Melanocyte of skin (primary cell): ENCODE measurements around the gene GTPBP8. TPM values are rescaled to one million over a fixed set of nuclear protein-coding genes. Genes with fewer than 3 reads are reported as not detected.

Experiments
- total RNA-seq, 2 donors: library from RNA; depleted of rRNA; stranded (reverse); fragments of >200 nt; gene quantifications; 2 replicates each; pipeline ENCODE4 v1.2.3, GENCODE V29; 2012

GTPBP8 gene
- 10 to 100 TPM; 43.4 to 45.6 TPM for total RNA-seq

DNA sequence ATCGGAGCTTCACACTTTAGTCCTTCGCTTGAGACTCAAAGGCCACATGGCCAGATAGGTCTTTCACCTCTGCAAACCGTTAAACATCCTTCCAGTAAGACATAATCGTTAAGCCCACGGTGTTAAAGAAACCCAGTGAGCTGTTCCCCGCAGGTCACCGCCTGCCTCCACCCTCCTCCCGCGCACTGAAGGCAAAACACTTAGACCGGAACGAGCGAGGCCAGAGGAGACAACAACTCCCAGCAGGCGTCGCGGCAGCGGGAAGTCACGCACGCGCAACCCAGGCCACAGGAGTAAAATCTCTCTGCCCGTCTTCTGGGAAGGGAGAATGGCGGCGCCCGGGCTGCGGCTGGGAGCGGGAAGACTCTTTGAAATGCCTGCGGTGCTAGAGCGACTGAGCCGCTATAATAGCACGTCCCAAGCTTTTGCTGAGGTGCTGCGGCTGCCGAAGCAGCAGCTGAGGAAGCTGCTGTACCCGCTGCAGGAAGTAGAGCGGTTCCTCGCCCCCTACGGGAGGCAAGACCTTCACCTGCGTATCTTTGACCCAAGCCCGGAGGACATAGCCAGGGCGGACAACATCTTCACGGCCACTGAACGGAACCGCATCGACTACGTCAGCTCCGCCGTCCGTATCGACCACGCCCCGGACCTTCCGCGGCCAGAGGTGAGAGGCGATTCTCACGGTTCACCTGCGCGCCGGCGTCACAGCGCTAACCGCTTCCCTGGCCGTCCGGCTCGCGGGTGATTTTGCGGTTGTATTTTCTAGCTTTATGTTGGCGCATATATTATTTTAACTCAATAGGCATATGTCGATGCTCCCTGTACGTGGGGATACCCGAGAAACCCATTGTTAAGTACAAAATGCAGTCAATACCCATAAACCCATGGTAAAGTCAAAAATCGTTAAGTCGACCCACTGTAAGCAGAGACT, at the start of gene GTPBP8:
Gene GTPBP8 (plus strand): TSS at position 313 of the 931 bp plus-strand sequence. CDS start 16 bp downstream, at position 329.

DNA sequence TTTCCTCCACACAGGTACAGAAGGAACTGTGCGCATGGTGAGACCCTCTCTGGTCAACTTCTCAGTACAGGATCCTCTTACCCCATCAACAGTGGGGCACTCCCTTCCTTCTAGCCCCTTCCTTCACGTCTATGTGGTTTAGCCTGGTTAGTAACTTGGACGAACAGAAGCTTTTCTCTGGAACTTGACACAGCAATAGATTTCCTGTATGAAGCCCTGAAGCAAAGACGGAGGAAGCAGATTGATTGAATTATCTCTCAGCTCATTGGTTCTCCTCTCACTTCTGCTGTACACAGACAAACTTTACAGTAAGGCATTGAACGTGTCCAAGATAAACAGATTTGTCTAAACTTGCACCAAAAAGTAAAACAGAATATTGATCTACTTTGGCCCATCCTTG, 15.9 kb upstream of the GTPBP8 start, which contains the start of gene CD200R1:
Gene CD200R1 (minus strand): TSS at position 210 of the 400 bp plus-strand sequence. CDS start 246 bp downstream, outside the sequence.

Other genes with a start within 250 kb of the GTPBP8 start
- not detected for gene CD200R1L, start 144.1 kb upstream of the GTPBP8 start, total RNA-seq
- not detected for gene CD200R1, start 15.9 kb upstream of the GTPBP8 start, total RNA-seq
- gene BOC, start 220.6 kb downstream of the GTPBP8 start, total RNA-seq: 10 to 100 TPM in 1 of 2 donors, 1 to 10 TPM in 1; 4.3 to 11.0 TPM